IPS DF 4.7 (cell line): ENCODE results near the gene TCHH.
"Not testable (repeated sequence)": the region's sequence is repeated elsewhere in the genome, so short reads cannot be mapped to it uniquely, and the experiment has no call there.

Source experiments
- DNase-seq: peaks from one replicate; pipeline ENCODE4 v3.0.0-alpha.2; 2013; ENCODE audit warnings: low spot score; ENCODE audit errors: extremely low read depth

TCHH gene

DNA sequence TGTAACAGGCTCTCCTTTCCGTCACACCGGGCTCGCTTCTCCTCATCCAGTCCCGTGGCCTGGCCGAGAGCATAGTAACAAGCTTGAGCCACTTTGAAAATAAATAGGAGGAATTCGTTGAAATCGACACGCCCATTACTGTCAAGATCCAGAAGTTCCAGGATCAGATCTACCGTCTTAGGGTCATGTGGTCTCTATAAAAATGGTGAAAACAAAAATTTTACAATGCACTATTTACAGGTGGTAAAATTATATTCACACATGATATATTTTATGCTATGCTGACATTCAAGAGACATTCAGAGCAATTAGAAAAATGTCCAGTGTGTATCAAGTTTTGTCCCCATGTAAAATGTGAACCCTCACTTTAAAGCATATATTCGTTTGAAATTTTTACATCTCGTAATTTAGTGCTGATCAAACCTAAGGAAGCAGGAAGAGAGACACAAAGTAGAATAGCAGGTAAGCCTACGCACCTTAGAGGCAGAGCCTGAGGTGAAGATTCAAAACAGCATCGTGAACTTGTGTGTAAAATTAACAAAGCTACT, 2.3 kb downstream of the TCHH start:
- no peak for DNase-seq

GRCh38 chr1:152112101-152112884, 3.0 kb downstream of the TCHH start:
- no peak for DNase-seq

DNA sequence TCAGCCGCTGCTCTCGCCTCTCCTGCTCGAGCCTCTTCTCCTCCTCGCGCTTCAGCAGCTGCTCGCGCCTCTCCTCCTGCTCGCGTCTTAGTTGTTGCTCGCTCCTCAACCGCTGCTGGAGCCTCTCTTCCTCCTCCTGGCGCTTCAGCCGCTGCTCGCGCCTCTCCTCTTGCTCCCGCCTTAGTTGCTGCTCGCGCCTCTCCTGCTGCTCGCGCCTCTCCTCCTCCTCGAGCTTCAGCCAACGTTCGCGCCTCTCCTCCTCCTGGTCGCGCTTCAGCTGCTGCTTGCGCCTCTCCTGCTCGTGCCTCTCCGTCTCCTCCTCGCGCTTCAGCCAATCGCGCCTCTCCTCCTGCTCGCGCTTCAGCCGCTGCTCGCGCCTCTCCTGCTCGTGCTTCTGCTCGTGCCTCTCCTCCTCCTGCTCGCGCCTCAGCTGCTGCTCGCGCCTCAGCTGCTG, 3.7 kb downstream of the TCHH start:
- DNase-seq, result no peak

DNA sequence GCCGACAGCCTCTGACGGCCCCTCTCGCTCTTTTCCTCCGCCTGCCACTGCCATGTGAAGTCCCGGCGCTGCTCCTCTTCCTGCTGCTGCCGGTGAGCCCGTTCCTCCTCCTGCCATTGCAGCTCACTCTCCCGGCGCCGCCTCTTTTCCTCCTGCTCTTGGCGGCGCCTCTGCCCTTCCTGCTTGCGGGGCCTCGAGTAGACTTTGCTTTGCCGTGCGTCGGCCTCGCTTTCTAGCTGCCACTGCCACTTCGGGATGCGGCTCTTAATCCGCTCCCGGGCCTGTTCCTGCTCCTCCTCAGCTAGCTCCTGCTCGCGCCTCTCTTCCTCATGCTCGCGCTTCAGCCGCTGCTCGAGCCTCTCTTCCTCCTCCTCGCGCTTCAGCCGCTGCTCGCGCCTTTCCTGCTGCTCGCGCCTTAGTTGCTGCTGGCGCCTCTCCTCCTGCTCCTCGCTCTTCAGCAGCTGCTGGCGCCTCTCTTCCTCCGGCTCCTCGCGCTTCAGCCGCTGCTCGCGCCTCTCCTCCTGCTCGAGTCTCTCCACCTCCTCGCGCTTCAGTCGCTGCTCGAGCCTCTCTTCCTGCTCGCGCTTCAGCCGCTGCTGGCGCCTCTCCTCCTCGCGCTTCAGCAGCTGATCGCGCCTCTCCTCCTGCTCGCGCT, 4.3 kb downstream of the TCHH start:
- no peak for DNase-seq

- no peak for DNase-seq
Measured at GRCh38 chr1:152110365-152110859, 4.8 kb downstream of the TCHH start.

DNA sequence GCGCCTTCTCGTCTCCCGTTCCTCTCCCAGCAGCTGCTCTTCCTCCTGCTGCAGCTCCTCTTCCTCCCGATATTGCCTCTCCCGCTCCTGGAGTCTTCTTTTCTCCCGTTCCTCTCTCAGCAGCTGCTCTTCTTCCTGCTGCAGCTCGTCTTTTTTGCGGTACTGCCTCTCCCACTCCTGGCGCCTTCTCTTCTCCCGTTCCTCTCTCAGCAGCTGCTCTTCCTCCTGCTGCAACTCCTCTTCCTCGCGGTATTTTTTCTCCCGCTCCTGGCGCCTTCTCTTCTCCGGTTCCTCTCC, 5.3 kb downstream of the TCHH start:
- no peak for DNase-seq

DNA sequence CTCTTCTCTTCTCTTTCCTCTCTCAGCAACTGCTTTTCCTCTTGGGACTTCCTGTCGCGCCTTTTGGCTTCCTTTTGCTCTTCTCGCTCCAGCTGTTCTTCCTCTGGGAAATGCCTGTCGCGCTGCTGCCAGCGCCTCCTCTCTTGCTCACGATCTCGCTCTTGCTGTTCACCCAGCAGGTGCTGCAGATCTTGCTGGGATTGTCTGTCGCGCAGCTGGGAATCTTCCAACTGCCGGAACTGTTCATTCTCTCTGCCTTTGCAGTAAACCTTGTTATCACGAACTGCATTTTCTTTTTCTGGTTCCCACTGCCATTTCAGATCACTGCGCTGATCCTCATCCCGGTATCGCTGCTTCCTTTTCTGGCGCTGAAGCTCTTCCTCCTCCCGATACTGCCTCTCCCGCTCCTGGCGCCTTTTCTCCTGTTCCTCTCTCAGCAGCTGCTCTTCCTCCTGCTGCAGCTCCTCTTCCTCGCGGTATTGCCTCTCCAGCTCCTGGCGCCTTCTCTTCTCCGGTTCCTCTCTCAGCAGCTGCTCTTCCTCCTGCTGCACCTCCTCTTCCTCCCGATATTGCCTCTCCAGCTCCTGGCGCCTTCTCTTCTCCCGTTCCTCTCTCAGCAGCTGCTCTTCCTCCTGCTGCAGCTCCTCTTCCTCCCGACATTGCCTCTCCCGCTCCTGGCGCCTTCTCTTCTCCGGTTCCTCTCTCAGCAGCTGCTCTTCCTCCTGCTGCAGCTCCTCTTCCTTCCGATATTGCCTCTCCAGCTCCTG, 5.8 kb downstream of the TCHH start:
- no peak for DNase-seq

DNA sequence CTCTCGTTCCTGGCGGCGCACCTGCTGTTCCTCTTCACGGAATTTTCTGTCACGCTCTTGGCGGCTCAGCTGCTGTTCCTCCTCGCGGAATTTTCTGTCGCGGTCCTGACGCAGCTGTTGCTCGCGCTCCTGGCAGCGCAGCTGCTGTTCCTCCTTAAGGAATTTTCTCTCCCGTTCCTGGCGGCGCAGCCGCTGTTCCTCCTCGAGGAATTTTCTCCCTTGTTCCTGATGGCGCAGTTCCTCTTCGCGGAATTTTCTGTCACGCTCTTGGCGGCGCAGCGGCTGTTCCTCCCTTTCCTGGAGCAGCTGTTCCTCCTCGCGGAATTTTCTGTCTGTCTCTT, 6.4 kb downstream of the TCHH start:
- DNase-seq, result no peak

GRCh38 chr1:152107984-152108881, 7.0 kb downstream of the TCHH start:
- no peak for DNase-seq

DNA sequence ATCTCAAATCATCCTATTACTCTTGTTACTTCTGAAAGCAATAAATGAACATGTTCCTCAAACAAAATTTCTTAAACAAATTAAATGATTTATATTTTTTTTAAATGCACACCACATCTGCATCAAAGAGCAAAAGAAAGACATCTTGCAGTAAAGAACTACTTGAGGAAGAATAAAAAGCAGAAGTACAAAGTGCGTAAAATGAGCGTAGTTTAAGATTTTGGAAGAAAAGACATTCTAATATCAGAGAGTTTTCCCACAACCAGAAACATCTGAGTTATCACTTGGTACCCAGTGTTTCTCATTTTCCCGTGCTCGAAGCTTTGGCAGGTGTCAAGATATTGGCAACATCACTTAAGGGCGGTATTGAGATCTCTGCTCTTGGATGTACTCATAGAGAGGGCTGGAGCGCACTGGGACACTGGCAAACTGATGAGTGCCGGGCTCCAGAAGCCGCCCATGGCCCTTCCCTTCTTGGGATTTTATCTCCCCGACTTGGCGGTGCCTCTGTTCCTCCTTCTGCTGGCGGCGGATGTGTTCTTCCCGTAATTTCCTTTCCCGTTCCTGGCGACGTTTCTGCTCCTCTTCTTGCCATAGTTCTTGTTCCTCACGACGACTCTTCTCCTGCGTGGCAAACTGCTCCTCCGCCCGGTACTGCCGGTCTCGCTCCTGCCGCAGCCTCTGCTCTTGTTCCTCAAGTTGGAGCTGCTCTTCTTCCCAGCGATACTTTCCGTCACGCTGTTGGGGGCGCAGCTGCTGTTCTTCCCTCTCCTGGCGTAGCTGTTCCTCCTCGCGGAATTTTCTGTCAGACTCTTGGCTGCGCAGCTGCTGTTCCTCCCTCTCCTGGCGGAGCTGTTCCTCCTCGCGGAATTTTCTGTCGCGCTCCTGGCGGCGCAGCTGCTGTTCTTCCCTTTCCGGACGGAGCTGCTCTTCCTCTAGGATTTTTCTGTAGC, 7.9 kb downstream of the TCHH start:
- no peak for DNase-seq

DNA sequence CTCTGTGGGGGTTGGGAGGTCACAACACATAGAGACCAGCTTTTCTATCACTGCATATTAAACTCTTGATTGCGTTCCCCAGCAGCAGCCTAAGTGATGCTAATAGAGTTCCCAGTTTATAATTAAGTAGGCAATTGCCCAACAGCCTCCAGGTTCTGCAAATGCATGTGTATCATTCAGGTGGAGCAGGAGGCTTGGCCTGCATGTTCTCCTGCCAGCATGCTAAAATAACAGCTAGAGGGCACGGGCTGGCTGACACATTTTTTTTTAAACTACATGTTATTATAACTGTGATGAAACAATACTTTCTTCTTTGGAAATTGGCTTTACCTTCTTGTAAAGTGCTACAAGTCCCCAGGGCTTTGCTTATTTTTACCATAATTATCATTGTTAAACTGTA, 10.4 kb downstream of the TCHH start:
- no peak for DNase-seq

- DNase-seq, result no peak
Measured at GRCh38 chr1:152096931-152097330, 18.3 kb downstream of the TCHH start.

DNA sequence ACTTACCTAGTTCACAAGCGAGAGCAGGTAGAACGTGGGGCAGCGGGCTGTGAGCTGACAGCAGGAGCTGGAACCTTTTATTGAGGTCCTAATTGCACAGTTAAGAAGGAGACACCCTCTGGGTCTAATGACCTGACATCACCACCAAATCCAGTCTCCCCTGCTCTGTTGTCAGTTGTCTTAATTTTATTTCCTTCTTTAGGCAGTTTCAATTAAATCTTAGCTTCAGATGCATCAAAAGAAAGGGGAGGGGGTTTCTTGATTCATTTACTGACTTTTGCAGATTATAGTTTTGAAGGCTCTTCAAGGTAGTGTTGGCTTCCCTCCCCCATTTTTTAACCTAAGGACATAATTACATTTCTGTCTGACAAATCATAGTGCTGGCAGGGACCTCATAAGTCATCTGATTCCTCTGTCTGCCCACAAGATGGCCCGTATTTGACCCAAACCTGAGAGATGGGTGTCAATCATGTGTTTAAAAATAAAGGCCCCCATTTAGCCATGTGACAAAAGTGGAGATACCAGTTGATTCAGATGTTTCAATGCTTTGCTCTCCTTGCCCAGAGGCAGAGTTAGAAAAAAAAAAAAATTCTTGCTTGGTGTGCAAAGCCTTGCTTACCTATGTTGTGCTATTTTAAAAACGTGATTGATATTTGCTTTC, 26.1 kb downstream of the TCHH start, which contains the start of gene TCHHL1:
TCHHL1 (minus strand) TSS at position 51 of the 661 bp plus-strand sequence. CDS start 921 bp downstream, outside the sequence.
- DNase-seq, result no peak

DNA sequence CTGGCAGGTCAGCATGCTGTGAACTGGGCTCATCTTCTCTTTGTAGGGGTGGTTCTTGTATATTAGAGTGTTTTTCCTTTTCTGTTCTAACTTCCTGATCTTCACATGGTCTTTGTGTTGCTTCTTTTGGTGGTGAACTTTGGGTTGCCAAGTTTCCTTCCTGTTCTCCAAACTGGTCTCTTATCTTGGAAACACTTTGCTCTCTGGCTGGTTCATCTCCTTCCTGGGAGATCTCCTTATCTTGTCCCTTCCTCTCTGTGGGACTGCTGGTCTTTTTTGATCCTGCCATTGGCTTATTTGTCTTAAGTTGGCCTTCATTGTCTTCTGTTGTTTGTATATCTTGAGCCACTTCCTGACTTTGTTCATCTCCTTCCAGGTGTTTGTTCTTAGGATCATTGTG, 28.5 kb downstream of the TCHH start:
- DNase-seq, result no peak

DNA sequence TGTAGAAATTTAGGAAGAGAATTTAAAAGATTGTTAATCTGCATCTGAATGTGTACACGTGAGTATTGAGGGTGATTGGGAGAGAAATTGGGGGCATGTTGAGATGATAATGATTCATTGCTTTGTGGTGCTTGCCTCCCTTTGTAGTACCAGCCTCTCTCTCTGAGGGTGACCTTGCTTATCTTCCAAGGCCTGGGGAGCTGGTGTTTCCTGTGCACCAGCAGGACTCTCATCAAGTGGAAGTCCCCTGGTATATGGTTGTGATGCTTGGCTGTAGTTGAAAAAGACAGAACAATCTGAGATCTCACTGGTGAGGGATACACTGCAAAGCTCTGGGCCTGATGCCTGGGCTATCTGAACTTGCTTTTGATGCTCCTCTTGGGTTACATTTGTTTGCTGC, 30.4 kb downstream of the TCHH start:
- no peak for DNase-seq

DNA sequence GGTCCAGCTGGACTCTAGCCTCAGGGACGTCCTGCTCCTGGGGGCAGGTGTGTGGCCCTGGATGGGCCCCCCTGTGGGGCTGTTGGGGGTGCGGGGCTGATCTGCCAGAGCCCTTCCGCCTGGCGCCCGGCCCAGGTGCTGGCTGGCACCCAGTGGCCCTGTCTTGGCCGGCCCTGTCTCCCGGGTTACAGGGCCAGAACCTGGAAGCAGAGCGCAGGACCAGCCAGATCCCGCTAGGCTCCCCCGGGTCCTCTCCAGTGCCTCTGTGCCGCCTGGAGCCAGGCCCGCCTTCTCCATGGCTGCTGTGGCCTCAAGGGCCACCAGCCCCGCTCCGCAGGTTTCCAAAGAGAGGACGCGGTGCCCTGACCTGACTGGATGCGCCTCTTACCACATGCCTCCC, 34.2 kb downstream of the TCHH start:
- not testable (repeated sequence) for DNase-seq

- DNase-seq, result not testable (repeated sequence)
Measured at GRCh38 chr1:152080494-152080893, 34.8 kb downstream of the TCHH start.

- no peak for DNase-seq
Measured at GRCh38 chr1:152078831-152079441, 36.3 kb downstream of the TCHH start.

GRCh38 chr1:152072311-152072710, 42.9 kb downstream of the TCHH start:
- DNase-seq, result no peak
